H1 (cell line): ENCODE measurements around the gene VTN. TPM values are rescaled to one million over a fixed set of nuclear protein-coding genes. Genes with fewer than 3 reads are reported as not detected.
A peak's percentile ranks its signal among the peaks of the same experiment; 100 is the strongest.

Experiments
- CTCF ChIA-PET: fragments of 300-600 bp; sonication (Branson Sonifier 250); formaldehyde crosslinking; loops from one replicate; lab custom pipeline; 2021; ENCODE audit not compliant: partially characterized antibody; lab: Charles Lee
- POLR2A ChIA-PET: fragments of 300-600 bp; sonication (Branson Sonifier 250); formaldehyde crosslinking; loops from one replicate; lab custom pipeline; 2021; ENCODE audit warnings: inconsistent platforms; ENCODE audit not compliant: partially characterized antibody; lab: Charles Lee
- DNase-seq, 2 experiments: peaks; one replicate each; pipeline versions ENCODE4 v3.0.0 to v3.0.0-alpha.2; 2010 to 2022; ENCODE audit warnings: low spot score in 2 of 2, low read depth in 1 of 2, mixed read lengths in 1 of 2
- FAIRE-seq: peaks from 2 replicates; lab custom pipeline; 2011; peaks lifted over from hg19 to GRCh38; lab: Jason Lieb, UNC
- H2AFZ ChIP-seq: 2 replicates; pipeline ENCODE4 v1.8.1; 2012; ENCODE audit warnings: low read length, inconsistent platforms
- H2AK5ac ChIP-seq: 2 replicates; pipeline ENCODE4 v1.6.1; 2013; ENCODE audit warnings: low read depth, low read length
- H2BK120ac ChIP-seq: replicated peaks from 2 replicates; pipeline ENCODE3; 2013; ENCODE audit warnings: low read depth, low read length, inconsistent platforms
- H2BK12ac ChIP-seq: 2 replicates; pipeline ENCODE4 v1.6.1; 2013; ENCODE audit warnings: low read depth, low read length
- H2BK15ac ChIP-seq: 2 replicates; pipeline ENCODE4 v1.6.1; 2013; ENCODE audit warnings: low read length
- H2BK20ac ChIP-seq: 2 replicates; pipeline ENCODE4 v1.6.1; 2013; ENCODE audit warnings: low read length
- H2BK5ac ChIP-seq: 2 replicates; pipeline ENCODE4 v1.6.1; 2013; ENCODE audit warnings: low read depth, low read length
- H3K14ac ChIP-seq: 2 replicates; pipeline ENCODE4 v1.6.1; 2013; ENCODE audit warnings: inconsistent platforms; ENCODE audit not compliant: insufficient read length
- H3K18ac ChIP-seq: 2 replicates; pipeline ENCODE4 v1.6.1; 2013; ENCODE audit warnings: low read length; ENCODE audit errors: extremely low read depth
- H3K23ac ChIP-seq: 2 replicates; pipeline ENCODE4 v1.6.1; 2013; ENCODE audit warnings: inconsistent platforms; ENCODE audit not compliant: insufficient read length
- H3K23me2 ChIP-seq: 2 replicates; pipeline ENCODE4 v1.6.1; 2013; ENCODE audit warnings: low read depth, low read length
- H3K27ac ChIP-seq: 2 replicates; pipeline ENCODE4 v1.6.1; 2011; ENCODE audit warnings: low read depth, low read length, inconsistent platforms
- H3K27me3 ChIP-seq, 4 experiments: replicated peaks in 1 of 4; 1 replicate in 1 of 4; 2 replicates in 3 of 4; pipeline versions ENCODE4 v1.6.1 to v1.8.1; 2011 to 2013; ENCODE audit warnings: low read length in 3 of 4, mild to moderate bottlenecking in 3 of 4, inconsistent platforms in 2 of 4, mixed read lengths in 2 of 4, moderate library complexity in 1 of 4; ENCODE audit not compliant: control insufficient read depth in 3 of 4, insufficient read depth in 3 of 4; ENCODE audit errors: extremely low read depth in 1 of 4
- H3K36me3 ChIP-seq, 4 experiments: 2 replicates each; pipeline versions ENCODE4 v1.6.1 to v1.8.1; 2011 to 2013; ENCODE audit warnings: mild to moderate bottlenecking in 4 of 4, low read length in 3 of 4, moderate library complexity in 2 of 4, control low read depth in 1 of 4, inconsistent platforms in 1 of 4; ENCODE audit not compliant: insufficient read depth in 4 of 4, control insufficient read depth in 2 of 4
- H3K4ac ChIP-seq: replicated peaks from 2 replicates; pipeline ENCODE3; 2013; ENCODE audit warnings: low read length, low read depth, mixed read lengths, inconsistent platforms; ENCODE audit not compliant: insufficient read length
- H3K4me1 ChIP-seq, 4 experiments: replicated peaks in 1 of 4; 1 replicate in 1 of 4; 2 replicates in 3 of 4; pipeline versions ENCODE4 v1.6.1 to v1.8.1; 2011 to 2013; ENCODE audit warnings: low read length in 3 of 4, inconsistent platforms in 2 of 4, mixed read lengths in 1 of 4; ENCODE audit not compliant: insufficient read depth in 4 of 4, control insufficient read depth in 3 of 4
- H3K4me2 ChIP-seq, 2 experiments: 2 replicates each; pipeline versions ENCODE4 v1.6.1 to v1.8.1; 2011 to 2013; ENCODE audit warnings: low read depth in 2 of 2, low read length in 2 of 2, control low read depth in 1 of 2, inconsistent platforms in 1 of 2, mild to moderate bottlenecking in 1 of 2; ENCODE audit not compliant: insufficient read depth in 1 of 2
- H3K4me3 ChIP-seq, 4 experiments: fragments of 200-600, 300-600 bp in 1 of 4; sonication (generic), shearing (Covaris generic), sonication (Bioruptor Twin) in 1 of 4; 2 replicates each; pipeline versions ENCODE4 v1.5.1 to v1.8.1; 2011 to 2016; ENCODE audit warnings: low read length in 4 of 4, low read depth in 3 of 4, control low read depth in 2 of 4, inconsistent platforms in 2 of 4, mild to moderate bottlenecking in 2 of 4, mixed read lengths in 1 of 4, moderate library complexity in 1 of 4; ENCODE audit not compliant: insufficient read depth in 2 of 4; ENCODE audit errors: extremely low read depth in 1 of 4
- H3K56ac ChIP-seq: replicated peaks from 2 replicates; pipeline ENCODE3; 2013; ENCODE audit warnings: low read depth, mild to moderate bottlenecking, mixed read lengths, low read length, inconsistent platforms; ENCODE audit not compliant: insufficient read length
- H3K79me1 ChIP-seq: 2 replicates; pipeline ENCODE4 v1.6.1; 2013; ENCODE audit warnings: low read depth, low read length, control low read depth
- H3K79me2 ChIP-seq, 2 experiments: 2 replicates each; pipeline versions ENCODE4 v1.6.1 to v1.8.1; 2012 to 2013; ENCODE audit warnings: low read length in 2 of 2, mild to moderate bottlenecking in 2 of 2, inconsistent platforms in 1 of 2; ENCODE audit not compliant: insufficient read depth in 2 of 2, control insufficient read depth in 1 of 2
- H3K9ac ChIP-seq, 4 experiments: replicated peaks in 1 of 4; 1 replicate in 1 of 4; 2 replicates in 3 of 4; pipeline versions ENCODE4 v1.6.1 to v1.8.1; 2011 to 2013; ENCODE audit warnings: low read depth in 3 of 4, low read length in 3 of 4, control low read depth in 2 of 4, mild to moderate bottlenecking in 2 of 4, moderate library complexity in 2 of 4, inconsistent platforms in 1 of 4; ENCODE audit errors: extremely low read depth in 1 of 4
- H3K9me3 ChIP-seq, 2 experiments: 2 replicates each; pipeline versions ENCODE4 v1.6.1 to v1.8.1; 2012 to 2013; ENCODE audit warnings: mild to moderate bottlenecking in 2 of 2, moderate library complexity in 2 of 2, control low read depth in 1 of 2, inconsistent platforms in 1 of 2, low read depth in 1 of 2, low read length in 1 of 2, mixed read lengths in 1 of 2; ENCODE audit not compliant: insufficient read depth in 2 of 2
- H4K20me1 ChIP-seq, 2 experiments: replicated peaks in 1 of 2; 2 replicates each; pipeline versions ENCODE3 to v1.8.1; 2011 to 2013; ENCODE audit warnings: inconsistent platforms in 2 of 2, low read length in 2 of 2, mild to moderate bottlenecking in 1 of 2; ENCODE audit not compliant: insufficient read depth in 2 of 2, control insufficient read depth in 1 of 2
- H4K5ac ChIP-seq: 2 replicates; pipeline ENCODE4 v1.6.1; 2013; ENCODE audit warnings: low read length, low read depth, mixed read lengths, inconsistent platforms; ENCODE audit not compliant: insufficient read length
- H4K8ac ChIP-seq: 2 replicates; pipeline ENCODE4 v1.8.0; 2013; ENCODE audit warnings: mild to moderate bottlenecking, moderate library complexity, low read length, inconsistent platforms; ENCODE audit not compliant: insufficient read depth; ENCODE audit errors: extremely low read depth
- H4K91ac ChIP-seq: replicated peaks from 2 replicates; pipeline ENCODE3; 2013; ENCODE audit warnings: low read length, mixed read lengths, inconsistent platforms; ENCODE audit not compliant: insufficient read length
- CHD2 ChIP-seq: IDR thresholded peaks from 2 replicates; pipeline ENCODE4 v1.6.1; 2012; ENCODE audit warnings: low read length, improper control_type of control experiment
- SRF ChIP-seq: IDR thresholded peaks from 2 replicates; pipeline ENCODE4 v1.6.1; 2011; ENCODE audit warnings: mild to moderate bottlenecking, low read depth, low read length, moderate library complexity
- TBP ChIP-seq: IDR thresholded peaks from 2 replicates; pipeline ENCODE4 v1.6.1; 2011; ENCODE audit warnings: low read depth, low read length, improper control_type of control experiment
- WGBS, 2 experiments: shearing (Covaris generic) in 1 of 2; methylation state at CpG; one replicate each; pipeline versions ENCODE4 v1.1.6 to v1.1.7; 2013 to 2015; ENCODE audit warnings: low lambda C conversion rate in 2 of 2, mixed read lengths in 2 of 2, inconsistent platforms in 1 of 2, low coverage in 1 of 2, missing lambda C conversion rate in 1 of 2; ENCODE audit not compliant: insufficient replicate concordance in 2 of 2, insufficient coverage in 1 of 2, insufficient read length in 1 of 2; ENCODE audit errors: extremely low coverage in 1 of 2, missing lambda C conversion rate in 1 of 2; 5-methylcytosine and 5-hydroxymethylcytosine counted together
- polyA plus RNA-seq, 7 experiments: library from polyadenylated mRNA; depleted of rRNA in 3 of 7; stranded (reverse) in 5 of 7; unstranded in 2 of 7; fragments of >200 nt in 5 of 7; fragments of 200-250 nt in 2 of 7; gene quantifications; 1 replicate in 5 of 7; 2 replicates in 1 of 7; 4 replicates in 1 of 7; pipeline versions ENCODE4 v1.2.1 to v1.2.3, GENCODE V29; 2011 to 2013; ENCODE audit warnings: missing spikeins in 2 of 7, mixed read lengths in 2 of 7
- total RNA-seq: library from RNA; stranded (reverse); fragmentation: NEBNext Ultra II Directional; extraction: Animal tissue kit (Norgen Biotek cat#: 25700); gene quantifications from 2 replicates; pipeline ENCODE4 v1.2.1, GENCODE V29; 2021

VTN gene
- total and polyA plus RNA-seq, 2 of the 8 experiments (the other 6 are each of a cell fraction or from before 2014, with no cell fraction given) = 0.18 TPM; not detected in 1

DNA sequence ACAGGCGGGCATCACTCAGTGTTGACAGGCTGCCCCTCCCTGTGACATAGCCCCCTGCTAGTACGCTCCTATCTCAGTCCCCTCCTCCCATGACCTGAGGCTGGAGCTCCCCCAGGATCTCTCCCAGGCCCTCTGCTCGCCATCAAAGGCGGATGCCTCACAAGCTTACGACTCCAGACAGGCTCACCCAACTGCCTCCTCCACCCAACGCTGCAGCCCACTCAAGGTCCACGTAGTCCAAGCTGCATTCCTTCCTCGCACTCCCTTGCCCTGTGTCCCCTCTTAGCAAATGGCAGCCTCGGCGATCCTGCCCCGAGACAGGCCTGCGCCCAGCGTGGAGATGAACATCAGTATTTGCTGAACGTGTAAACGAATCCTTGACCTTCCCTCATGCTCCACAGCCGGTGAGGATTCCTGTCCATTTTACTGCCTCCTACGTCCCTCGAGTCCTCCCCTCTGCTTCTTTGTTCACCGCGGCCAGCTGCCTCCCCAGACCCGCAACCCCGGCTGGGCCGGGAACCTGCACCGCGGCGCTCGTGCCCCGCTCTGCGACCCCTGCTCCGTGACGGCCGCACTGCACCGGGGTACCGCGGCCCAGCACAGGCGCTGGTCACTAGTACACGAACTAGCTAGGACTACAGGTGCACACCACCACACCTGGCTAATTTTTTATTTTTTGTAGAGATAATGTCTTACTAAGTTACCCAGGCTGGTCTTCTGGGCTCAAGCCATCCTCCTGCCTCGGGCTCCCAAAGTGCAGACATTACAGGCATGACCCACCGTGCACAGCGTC lies 51.9 kb downstream of the VTN start:
- ChIA-PET POLR2A (interaction anchor here (0.6 to 4.1 kb wide), 17 partner anchors 10 to 274 kb away, joined by 3 to 30 read pairs (median 3); partner anchors contain the start of genes IFT20, POLDIP2 and TNFAIP1), CTCF (interaction anchor here (0.5 to 2.3 kb wide), 10 partner anchors 8 to 232 kb away, joined by 3 to 12 read pairs (median 3); no protein-coding TSS in a partner anchor)
- Histone ChIP-seq H3K4ac (no peak overlapping the region), H3K23me2 (peaks cover 11% of the 10 kb centered on the region), H4K8ac (peak overlapping the region; percentile 87; the same call in 1 of the 2 replicates), H2BK15ac (peak overlapping the region; percentile 97; the same call in 1 of the 2 replicates), H4K20me1 (peaks cover 0 to 9% of the 10 kb centered on the region in 2 experiments), H2AFZ (peak overlapping the region; percentile 89), H3K79me2 (peaks cover 33 to 42% of the 10 kb centered on the region in 2 experiments), H2BK12ac (peak overlapping the region; percentile 65; the same call in 1 of the 2 replicates), H3K56ac (no peak overlapping the region), H3K23ac (no peak overlapping the region), H3K4me1 (peaks cover 4 to 26% (median 13%) of the 10 kb centered on the region in 4 experiments), H2BK5ac (peak overlapping the region; percentile 69; the same call in 1 of the 2 replicates), H3K4me2 (peak overlapping the region; percentile 81 to 99), H3K9ac (peak overlapping the region in 3 of 4 experiments; percentile 48 to 62 (median 51); a peak in 6 of 7 replicates), H3K9me3 (no peaks in the 10 kb centered on the region), H2BK120ac (no peak overlapping the region), H3K27me3 (peaks cover 0 to 3% (median 0%) of the 10 kb centered on the region in 4 experiments; a peak in 1 of 7 replicates), H4K5ac (peak overlapping the region; percentile 18), H3K27ac (no peak overlapping the region), H3K4me3 (peak overlapping the region; percentile 63 to 90 (median 70)), H2AK5ac (peak overlapping the region; percentile 17; the same call in 1 of the 2 replicates), H3K36me3 (peaks cover 0 to 4% (median 0%) of the 10 kb centered on the region in 4 experiments; a peak in 3 of 8 replicates), H3K79me1 (no peaks in the 10 kb centered on the region), H3K18ac (peak overlapping the region; percentile 71), H3K14ac (peak overlapping the region; percentile 62), H2BK20ac (no peak overlapping the region), H4K91ac (peak overlapping the region; percentile 26)
- DNase-seq = peak in 1 of 2 experiments; percentile 72
- no peak for FAIRE-seq
- WGBS, 2 experiments = 9% methylated on average over 40 of the region's 40 CpGs; no CpG with 5 or more reads in 1 of the 2 experiments
- TF ChIP-seq CHD2 = no peak
- TF ChIP-seq SRF = no peak
- TF ChIP-seq TBP = no peak
